Psoas muscle (tissue), 8 donors: ENCODE data around the gene CABLES1. TPM values are rescaled to one million over a fixed set of nuclear protein-coding genes. Genes with fewer than 3 reads are reported as not detected.

ENCODE experiments used
- ATAC-seq, 4 donors: fragments of 200-7000 bp; cut with Tn5 transposase; one replicate each; pipeline ENCODE4 v1.9.1; 2020; ENCODE audit warnings: moderate library complexity in 3 of 4, mild to moderate bottlenecking in 2 of 4
- DNase-seq, 2 donors: peaks; one replicate each; pipeline ENCODE4 v3.0.0-alpha.2; 2020
- H3K27ac ChIP-seq: fragments of 200-600 bp; one replicate; pipeline ENCODE4 v1.8.0; 2022
- H3K27me3 ChIP-seq, 3 donors: fragments of 200-600 bp in 1 of 3; one replicate each; pipeline versions ENCODE4 v1.6.1 to v1.8.0; 2013 to 2022; ENCODE audit warnings: low read length in 2 of 3, mild to moderate bottlenecking in 2 of 3, moderate library complexity in 1 of 3; ENCODE audit not compliant: insufficient read depth in 3 of 3
- H3K36me3 ChIP-seq, 2 donors: fragments of 200-600 bp in 1 of 2; one replicate each; pipeline versions ENCODE4 v1.6.1 to v1.8.0; 2013 to 2022; ENCODE audit warnings: low read depth in 1 of 2, mild to moderate bottlenecking in 1 of 2, moderate library complexity in 1 of 2; ENCODE audit not compliant: insufficient read depth in 1 of 2
- H3K4me1 ChIP-seq: fragments of 200-600 bp; one replicate; pipeline ENCODE4 v1.8.0; 2022
- H3K4me3 ChIP-seq: fragments of 200-600 bp; one replicate; pipeline ENCODE4 v1.8.0; 2022; ENCODE audit warnings: mild to moderate bottlenecking
- H3K9me3 ChIP-seq: fragments of 200-600 bp; one replicate; pipeline ENCODE4 v1.8.0; 2022
- WGBS, 3 donors: extraction: QIAGEN DNeasy Blood & Tissue Kit; methylation state at CpG; one replicate each; pipeline versions ENCODE4 v1.1.6 to v1.1.7; 2013; 5-methylcytosine and 5-hydroxymethylcytosine counted together
- intact Hi-C, 2 donors: fragments of 100-400 bp; cut with DNase I; formaldehyde crosslinking; loops; one replicate each; pipeline versions ENCODE4 v1.11.0 to v1.14.2; 2022
- polyA plus RNA-seq, 3 donors: library from polyadenylated mRNA; stranded (reverse); fragments of 200-250 nt; gene quantifications; one replicate each; pipeline ENCODE4 v1.2.3, GENCODE V29; 2013
- total RNA-seq, 4 donors: library from RNA; stranded (reverse); fragmentation: NEBNext Ultra II Directional in 2 of 4; extraction: Animal tissue kit (Norgen Biotek cat#: 25700) in 2 of 4; gene quantifications; one replicate each; pipeline versions ENCODE4 v1.2.1 to v1.2.4, GENCODE V29; 2021 to 2023
- TF ChIP-seq, protein P1 (sequence below): fragments of 200-600 bp; IDR thresholded peaks from one replicate; pipeline ENCODE4 v1.8.0; 2022; ENCODE audit warnings: antibody characterized with exemption
- donor health status: healthy with polysubstance abuse.
- donor health status: DM: no; HTN: no; CAD: no; lungs with moderate emphysema.
- donor health status: Bipolar disorder and iron deficiency.
- donor health status: healthy.
- donor health status: DM: yes; HTN: yes; CAD: no.
- donor health status: DM: no; HTN: no; CAD: no.
- donor health status: DM: no; HTN: no; CAD: no.
- donor health status: DM: yes; HTN: yes; CAD: no.

Gene CABLES1
- total and polyA plus RNA-seq, 7 donors: 0.42 to 1.5 (median 0.98) TPM

DNA sequence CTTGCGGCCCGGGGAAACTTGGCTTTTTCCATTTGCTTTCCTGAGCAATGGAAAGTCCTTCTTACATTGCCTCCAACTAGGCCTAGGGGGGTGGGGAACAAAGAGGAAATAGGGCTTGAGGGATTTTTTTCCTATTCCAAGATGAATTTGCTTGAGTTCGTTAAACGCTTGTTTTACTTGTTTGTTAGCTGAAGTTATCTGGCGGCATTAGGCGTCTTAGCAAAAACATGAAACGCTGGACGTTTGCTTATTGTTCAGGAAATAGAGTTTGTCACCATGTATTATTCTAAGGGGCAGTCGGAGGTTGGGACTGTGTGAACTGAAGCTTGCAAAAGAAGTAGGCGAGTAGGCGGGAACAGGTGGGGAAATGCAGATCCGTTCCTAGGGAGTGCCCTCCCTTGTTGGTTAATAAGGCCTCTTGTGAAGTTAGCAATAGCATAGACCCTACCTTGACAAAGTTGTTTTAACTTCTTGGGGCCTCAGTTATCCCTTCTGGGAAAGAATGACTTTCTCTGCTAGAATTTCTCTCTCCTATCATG lies 1.9 kb downstream of the CABLES1 start:
- Histone ChIP-seq H3K27me3 (peaks cover 0 to 36% (median 20%) of the 10 kb centered on the region in 3 donors), H3K4me1 (peaks cover 10% of the 10 kb centered on the region), H3K27ac (no peak overlapping the region), H3K9me3 (no peaks in the 10 kb centered on the region), H3K36me3 (no peaks in the 10 kb centered on the region), H3K4me3 (peak overlapping the region; percentile 72)
- ATAC-seq (no peak), DNase-seq (no peak)
- TF ChIP-seq, protein P1, sequence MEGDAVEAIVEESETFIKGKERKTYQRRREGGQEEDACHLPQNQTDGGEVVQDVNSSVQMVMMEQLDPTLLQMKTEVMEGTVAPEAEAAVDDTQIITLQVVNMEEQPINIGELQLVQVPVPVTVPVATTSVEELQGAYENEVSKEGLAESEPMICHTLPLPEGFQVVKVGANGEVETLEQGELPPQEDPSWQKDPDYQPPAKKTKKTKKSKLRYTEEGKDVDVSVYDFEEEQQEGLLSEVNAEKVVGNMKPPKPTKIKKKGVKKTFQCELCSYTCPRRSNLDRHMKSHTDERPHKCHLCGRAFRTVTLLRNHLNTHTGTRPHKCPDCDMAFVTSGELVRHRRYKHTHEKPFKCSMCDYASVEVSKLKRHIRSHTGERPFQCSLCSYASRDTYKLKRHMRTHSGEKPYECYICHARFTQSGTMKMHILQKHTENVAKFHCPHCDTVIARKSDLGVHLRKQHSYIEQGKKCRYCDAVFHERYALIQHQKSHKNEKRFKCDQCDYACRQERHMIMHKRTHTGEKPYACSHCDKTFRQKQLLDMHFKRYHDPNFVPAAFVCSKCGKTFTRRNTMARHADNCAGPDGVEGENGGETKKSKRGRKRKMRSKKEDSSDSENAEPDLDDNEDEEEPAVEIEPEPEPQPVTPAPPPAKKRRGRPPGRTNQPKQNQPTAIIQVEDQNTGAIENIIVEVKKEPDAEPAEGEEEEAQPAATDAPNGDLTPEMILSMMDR: no peak
- intact Hi-C loops: no loop called here
- WGBS, 3 donors: 64 to 71% (median 67%) methylated on average over 12 of the region's 12 CpGs

DNA sequence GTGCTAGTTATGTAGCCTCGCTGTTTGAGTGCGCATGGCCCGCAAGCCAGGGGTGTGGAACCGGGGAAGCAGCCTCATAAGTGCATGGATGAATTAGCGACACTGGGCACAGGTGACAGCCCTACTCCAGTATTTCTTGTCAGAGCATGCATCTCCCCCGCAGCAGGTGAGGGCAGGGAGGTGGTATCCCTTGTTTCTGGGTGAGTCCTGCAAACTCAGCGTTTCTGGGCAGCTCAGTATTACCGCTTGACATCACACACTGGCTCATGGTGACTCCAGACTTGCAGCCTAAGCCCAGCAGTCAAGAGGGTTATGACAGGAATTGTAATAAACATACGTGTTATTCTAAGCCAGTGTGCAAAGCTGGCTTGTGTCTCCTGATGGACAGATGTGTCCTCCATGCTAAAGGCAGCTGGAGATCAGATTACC lies 2.5 kb downstream of the CABLES1 start:
- intact Hi-C loops: no loop called here
- DNase-seq (no peak), ATAC-seq (no peak)
- whole genome bisulfite sequencing, 3 donors: 91 to 94% (median 93%) methylated on average over 9 of the region's 9 CpGs
- H3K36me3 ChIP-seq: no peaks in the 10 kb centered on the region
- peaks cover 0 to 31% (median 20%) of the 10 kb centered on the region in 3 donors for H3K27me3 ChIP-seq
- H3K9me3 ChIP-seq: no peaks in the 10 kb centered on the region
- no peak overlapping the region for H3K27ac ChIP-seq
- peak overlapping the region; percentile 72 for H3K4me3 ChIP-seq
- TF ChIP-seq, protein P1: no peak
- H3K4me1 ChIP-seq: peaks cover 10% of the 10 kb centered on the region

DNA sequence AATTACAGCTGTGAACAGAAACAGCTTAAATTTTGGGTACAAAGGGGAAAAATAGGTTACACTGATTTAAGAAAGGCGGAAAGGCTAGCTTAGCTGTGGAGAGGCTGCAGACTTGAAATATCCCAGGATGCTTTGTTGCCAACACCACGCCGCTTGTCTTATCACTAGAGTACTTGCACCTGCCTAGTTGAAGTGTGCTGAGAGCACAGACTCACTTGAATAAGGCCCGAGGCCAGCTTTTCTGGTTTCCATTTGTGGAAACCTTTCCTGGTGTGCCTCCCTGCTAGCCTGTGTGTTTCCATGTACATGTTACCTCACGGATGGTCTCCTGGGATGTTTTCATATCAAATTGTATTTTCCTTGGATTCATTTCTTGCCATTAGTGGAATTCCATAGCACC lies 3.2 kb downstream of the CABLES1 start:
- 83 to 89% (median 85%) methylated on average over 5 of the region's 5 CpGs for WGBS, 3 donors

DNA sequence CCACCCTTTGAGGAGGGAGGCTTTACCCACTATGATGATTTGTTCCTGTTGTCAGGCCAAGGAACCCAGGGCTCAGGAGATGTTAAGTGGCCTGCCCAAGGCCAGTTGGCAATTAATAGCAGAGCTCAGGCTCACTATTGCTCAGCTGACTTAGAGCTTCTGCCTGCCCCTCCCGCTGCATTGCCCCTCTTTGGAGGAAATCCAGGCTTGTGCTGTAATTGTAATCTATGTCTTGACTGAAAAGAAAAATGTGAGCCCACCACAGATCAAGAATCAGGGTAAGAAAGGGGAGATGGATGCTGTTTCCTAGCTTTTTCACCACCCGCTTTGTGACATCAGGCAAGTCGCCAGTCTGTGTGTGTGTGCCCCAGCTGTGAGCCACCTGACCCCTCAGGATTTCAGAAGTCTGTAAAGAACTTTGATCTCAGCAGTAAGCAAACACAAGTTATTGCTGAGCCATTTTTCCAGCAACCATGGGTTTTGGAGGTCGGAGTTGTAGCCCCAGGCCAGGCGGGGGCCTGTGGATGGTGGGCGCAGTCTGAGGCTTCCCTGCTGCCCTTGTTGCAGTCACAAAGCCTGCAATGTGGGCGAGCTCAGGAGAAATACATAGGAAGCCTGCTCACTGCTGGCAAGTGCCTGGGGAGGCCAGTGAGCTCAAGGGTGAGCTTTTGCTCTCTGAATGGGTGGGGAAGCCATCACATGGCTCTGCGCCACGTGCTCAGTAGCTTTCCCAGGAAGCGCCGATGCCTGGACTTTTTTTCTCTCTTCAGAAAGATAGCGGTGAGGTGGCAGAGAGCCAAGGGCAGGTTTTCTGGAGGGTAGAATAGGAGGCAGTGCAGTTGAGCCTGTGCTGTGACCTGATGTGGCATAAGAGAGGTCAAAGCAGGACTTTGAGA lies 6.1 kb downstream of the CABLES1 start:
- no peak overlapping the region for H3K4me3 ChIP-seq
- peaks cover 3% of the 10 kb centered on the region for H3K4me1 ChIP-seq
- peaks cover 0 to 14% (median 12%) of the 10 kb centered on the region in 3 donors for H3K27me3 ChIP-seq
- H3K27ac ChIP-seq: no peak overlapping the region
- 61 to 66% (median 63%) methylated on average over 12 of the region's 12 CpGs for WGBS, 3 donors
- DNase-seq (no peak), ATAC-seq (no peak)
- no peaks in the 10 kb centered on the region for H3K9me3 ChIP-seq
- intact Hi-C loops: no loop called here
- H3K36me3 ChIP-seq: no peaks in the 10 kb centered on the region
- TF ChIP-seq, protein P1: no peak

More for the DNA sequence above, 3.2 kb downstream of the CABLES1 start:
- peaks cover 10% of the 10 kb centered on the region for H3K4me1 ChIP-seq
- H3K9me3 ChIP-seq: no peaks in the 10 kb centered on the region
- TF ChIP-seq, protein P1: no peak
- ATAC-seq: no peak
- DNase-seq: no peak
- H3K27me3 ChIP-seq: peaks cover 0 to 31% (median 20%) of the 10 kb centered on the region in 3 donors
- intact Hi-C loops: no loop called here
- H3K4me3 ChIP-seq: no peak overlapping the region
- no peak overlapping the region for H3K27ac ChIP-seq
- no peaks in the 10 kb centered on the region for H3K36me3 ChIP-seq
